Stimulated activated memory B cell treated with anti-CD40 and anti-IgM and Interleukin-4, amounts not matched to agents 10 μg/mL and 1 μg/mL and 100 μg/mL, for 72 hours (primary cell): ENCODE data around the gene KCND3.

Experiments used
- ATAC-seq: fragments of 150-1000 bp; cut with Tn5 transposase; 2 replicates; pipeline ENCODE4 v1.10.0; 2021
- H3K27ac Mint-ChIP-seq: one replicate; pipeline ENCODE4 v1.8.0; 2022; ENCODE audit warnings: mild to moderate bottlenecking, mixed read lengths
- H3K27me3 Mint-ChIP-seq: one replicate; pipeline ENCODE4 v1.8.0; 2022; ENCODE audit warnings: mixed read lengths
- H3K36me3 Mint-ChIP-seq: one replicate; pipeline ENCODE4 v1.8.0; 2022; ENCODE audit warnings: mixed read lengths
- H3K4me1 Mint-ChIP-seq: one replicate; pipeline ENCODE4 v1.8.0; 2022; ENCODE audit warnings: mixed read lengths
- H3K4me3 Mint-ChIP-seq: one replicate; pipeline ENCODE4 v1.8.0; 2022; ENCODE audit warnings: mild to moderate bottlenecking, moderate library complexity, mixed read lengths
- H3K9me3 Mint-ChIP-seq: one replicate; pipeline ENCODE4 v1.8.0; 2022; ENCODE audit warnings: mixed read lengths

The KCND3 gene

GRCh38 chr1:111895469-111895868, 94.0 kb downstream of the KCND3 start:
- Mint-ChIP-seq H3K4me1 (no peaks in the 10 kb centered on the region), H3K9me3 (no peaks in the 10 kb centered on the region), H3K4me3 (no peak overlapping the region), H3K27ac (no peak overlapping the region), H3K36me3 (no peaks in the 10 kb centered on the region), H3K27me3 (peaks cover 21% of the 10 kb centered on the region)
- no peak for ATAC-seq

GRCh38 chr1:111895017-111895416, 94.5 kb downstream of the KCND3 start:
- H3K4me1 Mint-ChIP-seq, result no peaks in the 10 kb centered on the region
- no peak overlapping the region for H3K27ac Mint-ChIP-seq
- no peak for ATAC-seq
- no peaks in the 10 kb centered on the region for H3K36me3 Mint-ChIP-seq
- H3K4me3 Mint-ChIP-seq, result no peak overlapping the region
- H3K27me3 Mint-ChIP-seq, result peaks cover 21% of the 10 kb centered on the region
- no peaks in the 10 kb centered on the region for H3K9me3 Mint-ChIP-seq

- no peaks in the 10 kb centered on the region for H3K9me3 Mint-ChIP-seq
- no peaks in the 10 kb centered on the region for H3K4me1 Mint-ChIP-seq
- no peak overlapping the region for H3K4me3 Mint-ChIP-seq
- ATAC-seq, result no peak
- peaks cover 21% of the 10 kb centered on the region for H3K27me3 Mint-ChIP-seq
- H3K27ac Mint-ChIP-seq, result no peak overlapping the region
- H3K36me3 Mint-ChIP-seq, result no peaks in the 10 kb centered on the region
These were observed 95.0 kb downstream of the KCND3 start for GRCh38 chr1:111894497-111894896.

GRCh38 chr1:111891566-111891965, 97.9 kb downstream of the KCND3 start:
- Mint-ChIP-seq H3K27ac (no peak overlapping the region), H3K4me3 (no peak overlapping the region), H3K4me1 (peaks cover 7% of the 10 kb centered on the region), H3K27me3 (peaks cover 21% of the 10 kb centered on the region), H3K9me3 (no peaks in the 10 kb centered on the region), H3K36me3 (no peaks in the 10 kb centered on the region)
- ATAC-seq, result no peak

- no peak for ATAC-seq
- H3K27me3 Mint-ChIP-seq, result peaks cover 28% of the 10 kb centered on the region
- no peak overlapping the region for H3K4me3 Mint-ChIP-seq
- H3K36me3 Mint-ChIP-seq, result no peaks in the 10 kb centered on the region
- H3K27ac Mint-ChIP-seq, result no peak overlapping the region
- no peaks in the 10 kb centered on the region for H3K9me3 Mint-ChIP-seq
- peaks cover 7% of the 10 kb centered on the region for H3K4me1 Mint-ChIP-seq
These were observed 100.6 kb downstream of the KCND3 start for GRCh38 chr1:111888740-111889376.

- H3K27ac Mint-ChIP-seq, result no peak overlapping the region
- ATAC-seq, result no peak
- peaks cover 30% of the 10 kb centered on the region for H3K27me3 Mint-ChIP-seq
- H3K4me3 Mint-ChIP-seq, result no peak overlapping the region
- H3K9me3 Mint-ChIP-seq, result no peaks in the 10 kb centered on the region
- no peaks in the 10 kb centered on the region for H3K36me3 Mint-ChIP-seq
- peaks cover 7% of the 10 kb centered on the region for H3K4me1 Mint-ChIP-seq
These were observed 101.6 kb downstream of the KCND3 start for GRCh38 chr1:111887875-111888274.

- H3K27ac Mint-ChIP-seq, result no peak overlapping the region
- H3K27me3 Mint-ChIP-seq, result peaks cover 34% of the 10 kb centered on the region
- peaks cover 7% of the 10 kb centered on the region for H3K4me1 Mint-ChIP-seq
- ATAC-seq, result no peak
- no peak overlapping the region for H3K4me3 Mint-ChIP-seq
- H3K9me3 Mint-ChIP-seq, result no peaks in the 10 kb centered on the region
- no peaks in the 10 kb centered on the region for H3K36me3 Mint-ChIP-seq
These were observed 102.1 kb downstream of the KCND3 start for GRCh38 chr1:111887385-111887784.

- no peak for ATAC-seq
- no peak overlapping the region for H3K4me3 Mint-ChIP-seq
These were observed 102.7 kb downstream of the KCND3 start for GRCh38 chr1:111886741-111887140.

GRCh38 chr1:111884772-111885443, 104.6 kb downstream of the KCND3 start:
- H3K27me3 Mint-ChIP-seq, result peaks cover 54% of the 10 kb centered on the region
- H3K9me3 Mint-ChIP-seq, result no peaks in the 10 kb centered on the region
- no peak overlapping the region for H3K27ac Mint-ChIP-seq
- H3K36me3 Mint-ChIP-seq, result no peaks in the 10 kb centered on the region
- no peak overlapping the region for H3K4me3 Mint-ChIP-seq
- ATAC-seq, result no peak
- H3K4me1 Mint-ChIP-seq, result peaks cover 7% of the 10 kb centered on the region

More at GRCh38 chr1:111886741-111887140, 102.7 kb downstream of the KCND3 start:
- no peak overlapping the region for H3K27ac Mint-ChIP-seq
- peaks cover 7% of the 10 kb centered on the region for H3K4me1 Mint-ChIP-seq
- H3K9me3 Mint-ChIP-seq, result no peaks in the 10 kb centered on the region
- H3K27me3 Mint-ChIP-seq, result peaks cover 41% of the 10 kb centered on the region
- no peaks in the 10 kb centered on the region for H3K36me3 Mint-ChIP-seq

GRCh38 chr1:111882986-111883560, 106.4 kb downstream of the KCND3 start:
- no peaks in the 10 kb centered on the region for H3K9me3 Mint-ChIP-seq
- H3K27ac Mint-ChIP-seq, result no peak overlapping the region
- ATAC-seq, result no peak
- no peaks in the 10 kb centered on the region for H3K36me3 Mint-ChIP-seq
- peaks cover 13% of the 10 kb centered on the region for H3K4me1 Mint-ChIP-seq
- peaks cover 48% of the 10 kb centered on the region for H3K27me3 Mint-ChIP-seq
- no peak overlapping the region for H3K4me3 Mint-ChIP-seq

- Mint-ChIP-seq H3K27ac (no peak overlapping the region), H3K4me1 (peaks cover 16% of the 10 kb centered on the region), H3K9me3 (no peaks in the 10 kb centered on the region), H3K36me3 (no peaks in the 10 kb centered on the region), H3K27me3 (peaks cover 44% of the 10 kb centered on the region), H3K4me3 (no peak overlapping the region)
- ATAC-seq, result no peak
These were observed 106.9 kb downstream of the KCND3 start for GRCh38 chr1:111882559-111882958.

- Mint-ChIP-seq H3K36me3 (no peaks in the 10 kb centered on the region), H3K27ac (no peak overlapping the region), H3K9me3 (no peaks in the 10 kb centered on the region), H3K27me3 (peaks cover 50% of the 10 kb centered on the region), H3K4me1 (peaks cover 16% of the 10 kb centered on the region), H3K4me3 (no peak overlapping the region)
- no peak for ATAC-seq
These were observed 108.3 kb downstream of the KCND3 start for GRCh38 chr1:111880881-111881837.

- H3K36me3 Mint-ChIP-seq, result no peaks in the 10 kb centered on the region
- no peak for ATAC-seq
- no peaks in the 10 kb centered on the region for H3K9me3 Mint-ChIP-seq
- peaks cover 45% of the 10 kb centered on the region for H3K27me3 Mint-ChIP-seq
- peak overlapping the region; percentile 38 for H3K27ac Mint-ChIP-seq
- H3K4me3 Mint-ChIP-seq, result no peak overlapping the region
- peaks cover 16% of the 10 kb centered on the region for H3K4me1 Mint-ChIP-seq
These were observed 110.4 kb downstream of the KCND3 start for GRCh38 chr1:111879081-111879480.

GRCh38 chr1:111878649-111879048, 110.8 kb downstream of the KCND3 start:
- H3K9me3 Mint-ChIP-seq, result no peaks in the 10 kb centered on the region
- ATAC-seq, result peak; percentile 75

GRCh38 chr1:111878091-111878490, 111.4 kb downstream of the KCND3 start:
- H3K36me3 Mint-ChIP-seq, result no peaks in the 10 kb centered on the region
- no peak overlapping the region for H3K4me3 Mint-ChIP-seq
- H3K9me3 Mint-ChIP-seq, result no peaks in the 10 kb centered on the region
- H3K4me1 Mint-ChIP-seq, result peaks cover 16% of the 10 kb centered on the region
- ATAC-seq, result no peak
- H3K27me3 Mint-ChIP-seq, result peaks cover 42% of the 10 kb centered on the region
- H3K27ac Mint-ChIP-seq, result no peak overlapping the region

More at GRCh38 chr1:111878649-111879048, 110.8 kb downstream of the KCND3 start:
- Mint-ChIP-seq H3K27me3 (peaks cover 42% of the 10 kb centered on the region), H3K27ac (peak overlapping the region; percentile 38), H3K4me3 (no peak overlapping the region), H3K36me3 (no peaks in the 10 kb centered on the region), H3K4me1 (peaks cover 16% of the 10 kb centered on the region)
